ENCODE data around the gene CDH4. TPM values are rescaled to one million over a fixed set of nuclear protein-coding genes. Genes with fewer than 3 reads are reported as not detected.

Gene CDH4
- total and polyA plus RNA-seq, 2 of the 4 experiments (the other 2 are of a cell fraction): 1.6 to 3.5 TPM

- CTCF ChIA-PET: no interaction called here
- TF ChIP-seq BHLHE40 (IDR thresholded peaks at IDR 0.05; ENCODE audit: low read depth, low read length) (no peak), CTCF (conservative IDR thresholded peaks at IDR 0.05; ENCODE audit: low read depth, low read length) (no peak), MXI1 (IDR thresholded peaks at IDR 0.05; ENCODE audit: borderline replicate concordance, low read depth, low read length) (no peak), RAD21 (IDR thresholded peaks at IDR 0.05; ENCODE audit: low read length) (no peak), CHD1 (IDR thresholded peaks at IDR 0.05; ENCODE audit: low read depth, low read length) (no peak), POLR2A (IDR thresholded peaks at IDR 0.05; ENCODE audit: low read depth, low read length) (no peak), ELK1 (IDR thresholded peaks at IDR 0.05; ENCODE audit: borderline replicate concordance, low read depth, low read length) (no peak), FOS (IDR thresholded peaks at IDR 0.05; ENCODE audit: low read depth, low read length) (no peak), NFE2L2 (IDR thresholded peaks at IDR 0.05; ENCODE audit: low read depth, low read length) (no peak), CEBPB (IDR thresholded peaks at IDR 0.05; ENCODE audit: low read depth, low read length) (no peak), MAZ (IDR thresholded peaks at IDR 0.05; ENCODE audit: borderline replicate concordance, low read depth, low read length) (no peak), USF2 (IDR thresholded peaks at IDR 0.05; ENCODE audit: low read depth, low read length) (no peak), SMC3 (IDR thresholded peaks at IDR 0.05; ENCODE audit: low read depth, low read length) (no peak), MAFK (IDR thresholded peaks at IDR 0.05; ENCODE audit: low read depth, low read length) (no peak), RFX5 (IDR thresholded peaks at IDR 0.05; ENCODE audit: low read depth, low read length) (no peak)
These were observed 503.1 kb downstream of the CDH4 start for GRCh38 chr20:61754976-61755778.

More at GRCh38 chr20:61754976-61755778, 503.1 kb downstream of the CDH4 start:
- DNase-seq: no peak
- dilution Hi-C loops (cut with HindIII; ENCODE audit: low sequenced_read_pairs, unreplicated experiment): no loop called here
- Histone ChIP-seq H4K5ac (ENCODE audit: low read depth, low read length) (no peak overlapping the region), H4K91ac (ENCODE audit: insufficient read depth, low read depth, low read length) (no peak overlapping the region), H3K79me1 (ENCODE audit: low read depth in 1 of 2, low read length in 2 of 2) (no peaks in the 10 kb centered on the region), H2BK5ac (ENCODE audit: low read depth, low read length, poor library complexity, severe bottlenecking) (peak overlapping the region; percentile 24), H3K4me1 (ENCODE audit: control insufficient read depth, insufficient read depth, low read length) (no peaks in the 10 kb centered on the region; the same call in 1 of the 2 replicates), H2BK15ac (ENCODE audit: low read depth, low read length) (no peak overlapping the region), H3K36me3 (ENCODE audit: control insufficient read depth, insufficient read depth, low read length) (no peaks in the 10 kb centered on the region), H3K4me3 (ENCODE audit: insufficient read depth, low read depth, low read length) (no peak overlapping the region), H3K9ac (ENCODE audit: low read depth, low read length) (no peak overlapping the region), H3K14ac (replicated peaks; ENCODE audit: low read depth, low read length) (no peak overlapping the region), H3K9me3 (ENCODE audit: control insufficient read depth, insufficient read depth, low read length) (no peaks in the 10 kb centered on the region; the same call in 1 of the 2 replicates), H2AK9ac (replicated peaks; ENCODE audit: low read depth, low read length, poor library complexity) (no peak overlapping the region), H2AK5ac (ENCODE audit: low read depth, low read length) (peak overlapping the region; percentile 16; the same call in 1 of the 2 replicates), H3K23ac (ENCODE audit: low read depth, low read length) (no peak overlapping the region), H3K9me1 (ENCODE audit: insufficient read depth, low read length) (peaks cover 8% of the 10 kb centered on the region; the same call in 1 of the 2 replicates), H4K20me1 (ENCODE audit: insufficient read depth, low read length) (no peaks in the 10 kb centered on the region; the same call in 1 of the 2 replicates), H3K4me2 (ENCODE audit: low read depth, low read length) (no peak overlapping the region), H3K27ac (ENCODE audit: insufficient read depth, low read length) (no peak overlapping the region), H3K4ac (ENCODE audit: low read depth, low read length) (no peak overlapping the region), H2BK20ac (ENCODE audit: low read depth, low read length) (no peak overlapping the region), H4K8ac (ENCODE audit: low read depth in 2 of 2, low read length in 2 of 2) (no peak overlapping the region), H2BK120ac (ENCODE audit: low read depth, low read length) (no peak overlapping the region), H3K56ac (ENCODE audit: extremely low read depth, insufficient read depth, low read length) (no peak overlapping the region), H3K27me3 (ENCODE audit: control insufficient read depth, insufficient read depth, low read length) (no peaks in the 10 kb centered on the region), H2AFZ (replicated peaks; ENCODE audit: low read length, poor library complexity) (no peak overlapping the region), H3K18ac (ENCODE audit: low read depth, low read length) (no peak overlapping the region)
- no TSS peak for BruUV-seq (replicated peaks)
- POLR2A ChIA-PET (ENCODE audit: unreplicated experiment): no interaction called here
- WGBS, 2 experiments (ENCODE audit: extremely low coverage in 2 of 2, insufficient read length in 1 of 2): 84% methylated on average over 5 of the region's 12 CpGs; no CpG with 5 or more reads in 1 of the 2 experiments
- intact Hi-C loops (cut with micrococcal nuclease): no loop called here
- in situ Hi-C loops (cut with MboI; ENCODE audit: low sequenced_read_pairs): no loop called here
- ATAC-seq (ENCODE audit: low read depth): no peak

All from IMR-90 (cell line).